ENCODE measurements around the gene TMPRSS13. TPM values are rescaled to one million over a fixed set of nuclear protein-coding genes. Genes with fewer than 3 reads are reported as not detected.

Gene TMPRSS13
- total and polyA plus RNA-seq, 7 donors, result not detected

GRCh38 chr11:117932426-117932825, 3.2 kb upstream of the TMPRSS13 start:
- Histone ChIP-seq H3K27ac (no peak overlapping the region), H3K4me1 (no peaks in the 10 kb centered on the region), H3K9me3 (no peaks in the 10 kb centered on the region), H3K4me3 (no peak overlapping the region), H3K36me3 (ENCODE audit: insufficient read depth in 1 of 2, low read depth in 1 of 2) (no peaks in the 10 kb centered on the region), H3K27me3 (ENCODE audit: insufficient read depth in 3 of 3, low read length in 2 of 3) (peaks cover 0 to 9% (median 0%) of the 10 kb centered on the region in 3 donors)
- DNase-seq (no peak), ATAC-seq (no peak)
- TF ChIP-seq CTCF (IDR thresholded peaks at IDR 0.05), result no peak
- 92 to 93% (median 92%) methylated on average over 6 of the region's 6 CpGs for WGBS, 3 donors
- intact Hi-C loops (cut with DNase I), result loop anchor here in 1 of 2 donors (10.0 kb wide), 1 partner anchor 62 kb away; no protein-coding TSS in a partner anchor

- H3K4me1 ChIP-seq, result no peaks in the 10 kb centered on the region
- intact Hi-C loops (cut with DNase I), result loop anchor here in 1 of 2 donors (10.0 kb wide), 1 partner anchor 63 kb away; no protein-coding TSS in a partner anchor
- no peak overlapping the region for H3K4me3 ChIP-seq
- DNase-seq (no peak), ATAC-seq (no peak)
- H3K9me3 ChIP-seq, result no peaks in the 10 kb centered on the region
- 38 to 78% (median 63%) methylated on average over 2 of the region's 2 CpGs for WGBS, 3 donors
- H3K27me3 ChIP-seq (ENCODE audit: insufficient read depth in 3 of 3, low read length in 2 of 3), result peaks cover 0 to 9% (median 0%) of the 10 kb centered on the region in 3 donors
- no peaks in the 10 kb centered on the region for H3K36me3 ChIP-seq (ENCODE audit: insufficient read depth in 1 of 2, low read depth in 1 of 2)
- no peak for TF ChIP-seq CTCF (IDR thresholded peaks at IDR 0.05)
- H3K27ac ChIP-seq, result no peak overlapping the region
Measured at GRCh38 chr11:117931971-117932370, 2.8 kb upstream of the TMPRSS13 start.

GRCh38 chr11:117931331-117931950, 2.2 kb upstream of the TMPRSS13 start:
- H3K4me3 ChIP-seq, result no peak overlapping the region
- no peaks in the 10 kb centered on the region for H3K9me3 ChIP-seq
- intact Hi-C loops (cut with DNase I), result loop anchor here in 1 of 2 donors (10.0 kb wide), 1 partner anchor 63 kb away; no protein-coding TSS in a partner anchor
- peaks cover 0 to 9% (median 0%) of the 10 kb centered on the region in 3 donors for H3K27me3 ChIP-seq (ENCODE audit: insufficient read depth in 3 of 3, low read length in 2 of 3)
- no peak for DNase-seq
- H3K27ac ChIP-seq, result no peak overlapping the region
- H3K36me3 ChIP-seq (ENCODE audit: insufficient read depth in 1 of 2, low read depth in 1 of 2), result no peaks in the 10 kb centered on the region
- no peak for TF ChIP-seq CTCF (IDR thresholded peaks at IDR 0.05)
- no peak for ATAC-seq
- H3K4me1 ChIP-seq, result no peaks in the 10 kb centered on the region
- 83 to 89% (median 86%) methylated on average over 7 to 10 of the region's 10 CpGs for WGBS, 3 donors

GRCh38 chr11:117930668-117931330, 1.6 kb upstream of the TMPRSS13 start:
- intact Hi-C loops (cut with DNase I), result loop anchor here in 1 of 2 donors (10.0 kb wide), 1 partner anchor 64 kb away; no protein-coding TSS in a partner anchor
- H3K27ac ChIP-seq, result no peak overlapping the region
- 84 to 88% (median 86%) methylated on average over 9 of the region's 9 CpGs for WGBS, 3 donors
- ATAC-seq (no peak), DNase-seq (no peak)
- H3K4me1 ChIP-seq, result no peaks in the 10 kb centered on the region
- H3K4me3 ChIP-seq, result no peak overlapping the region
- no peaks in the 10 kb centered on the region for H3K36me3 ChIP-seq (ENCODE audit: insufficient read depth in 1 of 2, low read depth in 1 of 2)
- H3K9me3 ChIP-seq, result no peaks in the 10 kb centered on the region
- TF ChIP-seq CTCF (IDR thresholded peaks at IDR 0.05), result no peak
- peaks cover 0 to 9% (median 0%) of the 10 kb centered on the region in 3 donors for H3K27me3 ChIP-seq (ENCODE audit: insufficient read depth in 3 of 3, low read length in 2 of 3)

Data from psoas muscle (tissue), 8 donors.